ENCODE results near the gene CUX1.

DNA sequence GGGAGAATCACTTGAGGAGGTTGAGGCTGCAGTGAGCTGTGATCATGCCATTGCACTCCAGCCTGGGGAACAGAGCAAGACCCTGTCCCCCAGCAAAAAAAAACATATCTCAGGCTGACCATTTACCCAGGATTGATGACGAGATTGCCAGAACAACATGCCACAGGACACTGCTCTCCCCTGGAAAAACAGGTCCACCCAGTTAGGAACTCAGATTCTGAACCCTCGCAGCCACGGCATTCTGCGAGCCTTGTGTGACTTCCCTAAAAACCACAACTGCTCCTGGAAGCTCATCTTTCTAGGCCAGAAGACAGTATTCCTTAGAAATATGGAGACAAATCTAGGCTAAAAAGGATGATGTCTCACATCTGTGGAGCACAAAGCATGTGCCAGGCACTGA is 427.2 kb downstream of the CUX1 start:
- TF ChIP-seq CTCF (IDR thresholded peaks at IDR 0.05; ENCODE audit: borderline replicate concordance, extremely low read depth, low read length, poor library complexity, severe bottlenecking): no peak
- no peak for TF ChIP-seq EZH2 (IDR thresholded peaks at IDR 0.05; ENCODE audit: borderline replicate concordance, low read depth, low read length, severe bottlenecking)
